Fibroblast of mammary gland (primary cell): ENCODE data around the gene HDAC5.
"Not testable (repeated sequence)": the region's sequence is repeated elsewhere in the genome, so short reads cannot be mapped to it uniquely, and the experiment has no call there.

Experiments
- DNase-seq: peaks from one replicate; pipeline ENCODE4 v3.0.0-alpha.2; 2010; ENCODE audit warnings: low read depth
- H3K4me3 ChIP-seq: 2 replicates; pipeline ENCODE4 v1.5.1; 2011; ENCODE audit warnings: low read depth, mild to moderate bottlenecking, low read length, moderate library complexity; ENCODE audit not compliant: control insufficient read depth
- TF ChIP-seq, protein P1 (sequence below): conservative IDR thresholded peaks from 2 replicates; pipeline ENCODE4 v1.5.1; 2011; ENCODE audit warnings: low read depth, low read length, inconsistent platforms; ENCODE audit not compliant: control insufficient read depth, insufficient read depth

Gene HDAC5

DNA sequence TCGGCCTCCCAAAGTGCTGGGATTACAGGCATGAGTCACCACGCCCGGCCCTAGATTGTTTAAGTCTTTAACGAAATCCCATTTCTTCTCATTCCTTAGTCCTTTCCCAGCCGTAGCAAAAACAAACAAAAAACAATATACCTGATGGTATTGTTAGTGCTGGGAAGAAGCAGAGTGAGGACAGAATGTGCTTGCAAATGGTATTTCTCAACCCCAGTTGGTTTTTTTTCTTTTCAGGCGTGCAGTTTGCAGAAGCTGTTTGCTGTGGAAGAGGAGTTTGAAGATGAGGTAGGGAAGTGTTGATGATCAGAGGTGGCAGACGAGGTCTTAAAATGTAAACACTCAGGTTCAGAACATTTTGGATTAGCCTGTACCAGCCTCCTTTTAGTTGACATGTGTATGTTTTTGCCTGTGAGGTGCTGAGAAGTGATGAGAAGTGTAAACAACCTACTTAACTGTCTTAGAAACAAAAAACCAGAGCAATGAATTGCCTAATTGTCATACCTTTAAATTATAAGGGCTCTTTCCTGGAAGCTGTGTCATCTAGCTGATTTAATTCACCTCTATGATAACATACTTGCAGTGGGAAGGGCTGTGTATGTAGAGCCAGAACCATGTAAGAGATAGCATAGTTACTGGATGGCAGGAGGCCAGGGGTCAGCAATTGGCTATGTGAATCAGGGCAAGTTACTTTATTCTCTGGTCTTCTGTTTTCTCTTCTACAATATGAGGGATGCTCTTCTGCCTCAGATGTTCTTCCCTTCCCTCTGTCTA, 21.7 kb upstream of the HDAC5 start:
- no peak for DNase-seq
- no peak overlapping the region for H3K4me3 ChIP-seq
- TF ChIP-seq, protein P1, sequence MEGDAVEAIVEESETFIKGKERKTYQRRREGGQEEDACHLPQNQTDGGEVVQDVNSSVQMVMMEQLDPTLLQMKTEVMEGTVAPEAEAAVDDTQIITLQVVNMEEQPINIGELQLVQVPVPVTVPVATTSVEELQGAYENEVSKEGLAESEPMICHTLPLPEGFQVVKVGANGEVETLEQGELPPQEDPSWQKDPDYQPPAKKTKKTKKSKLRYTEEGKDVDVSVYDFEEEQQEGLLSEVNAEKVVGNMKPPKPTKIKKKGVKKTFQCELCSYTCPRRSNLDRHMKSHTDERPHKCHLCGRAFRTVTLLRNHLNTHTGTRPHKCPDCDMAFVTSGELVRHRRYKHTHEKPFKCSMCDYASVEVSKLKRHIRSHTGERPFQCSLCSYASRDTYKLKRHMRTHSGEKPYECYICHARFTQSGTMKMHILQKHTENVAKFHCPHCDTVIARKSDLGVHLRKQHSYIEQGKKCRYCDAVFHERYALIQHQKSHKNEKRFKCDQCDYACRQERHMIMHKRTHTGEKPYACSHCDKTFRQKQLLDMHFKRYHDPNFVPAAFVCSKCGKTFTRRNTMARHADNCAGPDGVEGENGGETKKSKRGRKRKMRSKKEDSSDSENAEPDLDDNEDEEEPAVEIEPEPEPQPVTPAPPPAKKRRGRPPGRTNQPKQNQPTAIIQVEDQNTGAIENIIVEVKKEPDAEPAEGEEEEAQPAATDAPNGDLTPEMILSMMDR: no peak

DNA sequence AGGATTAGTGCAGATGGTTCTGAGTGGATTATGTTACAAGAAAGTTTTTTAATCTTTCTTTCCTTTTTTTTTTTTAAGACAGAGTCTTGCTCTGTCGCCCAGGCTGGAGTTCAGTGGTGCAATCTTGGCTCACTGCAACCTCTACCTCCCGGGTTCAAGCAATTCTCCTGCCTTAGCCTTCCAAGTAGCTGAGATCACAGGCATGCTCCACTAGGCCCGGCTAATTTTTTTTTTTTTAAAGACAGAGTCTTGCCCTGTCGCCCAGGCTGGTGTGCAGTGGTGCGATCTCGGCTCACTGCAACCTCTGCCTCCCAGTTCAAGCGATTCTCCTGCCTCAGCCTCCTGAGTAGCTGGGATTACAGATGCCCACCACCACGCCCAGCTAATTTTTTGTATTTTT, 20.5 kb upstream of the HDAC5 start:
- DNase-seq, H3K4me3 ChIP-seq: not testable (repeated sequence)

DNA sequence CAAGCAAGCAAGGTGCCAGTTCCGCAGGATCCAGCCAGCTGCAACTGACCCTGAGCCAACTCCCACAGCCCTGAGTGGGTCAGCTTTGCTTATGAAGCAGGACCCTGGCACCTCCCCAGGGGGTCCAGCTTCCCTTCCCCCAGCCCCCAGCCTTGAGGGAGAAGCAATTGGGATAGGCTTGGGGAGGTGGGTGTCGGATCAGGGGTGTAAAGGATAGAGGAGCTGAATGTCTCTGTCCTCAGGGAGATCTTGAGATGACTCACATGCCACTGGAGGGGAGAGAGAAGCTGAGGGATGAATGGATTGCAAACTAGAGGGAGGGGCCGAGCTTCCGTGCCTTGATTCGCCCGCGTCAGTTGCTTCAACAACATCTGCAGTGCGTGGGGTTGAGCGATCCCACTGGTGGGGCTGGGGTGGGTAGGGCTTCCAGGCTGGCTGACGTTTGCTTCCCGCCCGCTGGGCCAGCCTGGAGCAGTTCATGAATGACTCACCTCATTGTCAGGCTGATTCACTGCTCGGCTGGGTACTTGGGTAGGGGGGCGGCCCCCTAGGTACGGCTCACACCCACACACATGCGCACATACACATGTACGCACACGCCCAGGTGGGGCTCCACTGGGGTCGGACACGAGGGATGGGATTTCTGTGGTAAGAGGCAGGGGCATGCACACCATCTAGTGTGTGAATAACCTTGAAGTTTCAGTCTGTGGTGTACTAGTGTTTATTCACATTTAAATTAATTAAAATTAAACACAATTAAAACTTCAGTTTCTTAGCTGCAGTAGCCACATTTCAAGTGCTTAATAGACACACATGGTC, 14.7 kb upstream of the HDAC5 start:
- peak overlapping the region; percentile 28 for H3K4me3 ChIP-seq
- TF ChIP-seq, protein P1: no peak
- DNase-seq: peak; percentile 100

DNA sequence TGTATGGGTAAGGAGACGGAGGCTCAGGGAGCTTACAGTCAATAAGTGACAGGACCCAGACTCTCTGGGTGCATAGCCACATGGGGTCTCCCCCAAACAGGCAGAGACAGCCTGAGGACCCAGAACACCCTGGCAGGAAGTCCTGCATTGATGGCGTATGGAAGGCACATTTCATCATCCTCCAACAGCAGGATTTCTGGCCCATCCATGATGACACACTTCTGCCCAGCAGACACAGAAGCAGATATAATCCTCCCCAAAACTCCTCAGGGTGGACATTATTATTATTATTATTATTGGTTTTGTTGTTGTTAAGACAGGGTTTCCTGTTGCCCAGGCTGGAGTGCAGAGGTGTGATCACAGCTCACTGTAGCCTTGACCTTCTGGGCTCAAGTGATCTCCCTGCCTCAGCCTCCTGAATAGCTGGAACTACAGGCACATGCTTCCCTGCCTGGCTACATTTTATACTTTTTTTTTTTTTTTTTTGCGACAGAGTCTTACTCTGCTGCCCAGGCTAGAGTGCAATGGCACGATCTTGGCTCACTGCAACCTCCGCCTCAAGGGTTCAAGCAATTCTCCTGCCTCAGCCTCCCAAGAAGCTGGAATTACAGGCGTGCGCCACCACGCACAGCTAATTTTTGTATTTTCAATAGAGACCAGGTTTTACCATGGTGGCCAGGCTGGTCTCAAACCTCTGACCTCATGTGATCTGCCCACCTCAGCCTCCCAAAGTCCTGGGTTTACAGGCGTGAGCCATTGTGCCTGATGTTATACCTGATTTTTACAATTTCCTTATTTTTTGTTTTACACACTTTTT, 11.5 kb upstream of the HDAC5 start:
- H3K4me3 ChIP-seq: no peak overlapping the region
- DNase-seq: peak; percentile 20
- TF ChIP-seq, protein P1: no peak

DNA sequence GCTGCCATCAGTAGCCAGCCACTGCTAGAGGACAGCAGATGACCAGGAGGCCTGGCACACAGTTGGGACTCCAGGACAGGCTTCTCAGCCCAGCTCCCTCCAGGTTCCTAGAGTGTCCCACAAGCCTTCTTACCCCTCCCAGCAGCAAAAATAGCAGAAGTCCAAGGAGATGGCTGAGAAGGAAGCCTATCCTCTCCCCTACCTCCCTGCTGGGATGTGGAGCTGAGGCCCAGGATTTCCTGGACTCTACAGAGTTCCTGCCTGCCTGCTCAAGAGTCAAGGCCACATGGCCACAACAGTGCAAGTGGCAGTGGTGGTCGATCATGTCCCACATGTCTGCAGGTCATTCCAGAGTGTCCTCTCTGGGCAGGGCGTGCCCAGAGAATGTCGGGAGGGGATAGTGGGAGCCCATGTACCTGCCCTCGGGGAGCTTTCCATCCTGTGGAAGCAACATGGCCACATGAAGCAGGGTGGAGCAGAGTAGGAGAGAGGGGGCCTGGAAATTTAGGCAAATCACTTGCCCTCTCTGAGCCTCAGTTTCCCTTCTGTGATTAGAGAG, 10.6 kb upstream of the HDAC5 start:
- no peak for DNase-seq
- no peak overlapping the region for H3K4me3 ChIP-seq
- TF ChIP-seq, protein P1: no peak

DNA sequence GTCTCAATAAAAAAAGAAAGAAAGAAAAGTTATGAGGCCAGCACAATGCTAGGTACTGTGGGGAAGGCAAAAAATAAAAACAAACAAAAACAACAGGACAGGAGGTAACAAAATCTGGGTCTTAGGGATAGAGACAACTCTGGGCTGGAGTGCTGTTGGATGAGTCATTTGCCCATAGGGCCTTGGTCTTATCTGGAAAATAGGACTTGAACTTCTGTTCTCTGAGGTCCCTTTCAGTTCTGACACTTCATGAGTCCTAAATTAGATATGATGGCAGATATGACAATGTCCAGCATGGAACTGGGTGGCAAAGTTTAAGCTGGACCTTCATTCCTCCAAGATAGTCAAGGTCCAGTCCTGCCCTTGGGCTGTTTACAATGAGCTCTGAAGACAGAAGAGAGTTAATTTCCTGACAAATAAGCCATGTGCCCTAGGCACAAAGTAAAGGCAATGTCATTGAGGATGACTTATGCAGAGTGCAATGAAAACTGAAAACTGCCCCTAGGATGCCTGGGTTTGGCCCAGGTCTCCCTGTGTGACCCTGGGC, 8.9 kb upstream of the HDAC5 start:
- TF ChIP-seq, protein P1: no peak
- no peak for DNase-seq
- H3K4me3 ChIP-seq: no peak overlapping the region

DNA sequence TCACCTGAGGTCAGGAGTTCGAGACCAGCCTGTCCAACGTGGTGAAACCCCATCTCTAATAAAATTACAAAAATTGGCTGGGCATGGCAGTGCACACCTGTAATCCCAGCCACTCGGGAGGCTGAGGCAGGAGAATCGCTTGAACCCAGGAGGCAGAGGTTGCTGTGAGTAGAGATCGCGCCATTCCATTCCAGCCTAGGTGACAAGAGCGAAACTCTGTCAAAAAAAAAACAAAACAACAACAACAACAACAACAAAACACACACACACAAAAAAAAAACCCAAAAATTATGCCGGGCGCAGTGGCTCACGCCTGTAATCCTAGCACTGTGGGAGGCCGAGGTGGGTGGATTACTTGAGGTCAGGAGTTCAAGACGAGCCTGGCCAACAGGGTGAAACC, 7.9 kb upstream of the HDAC5 start:
- DNase-seq: not testable (repeated sequence)

More for the DNA sequence above, 7.9 kb upstream of the HDAC5 start:
- not testable (repeated sequence) for H3K4me3 ChIP-seq
